ENCODE results near the gene MYPN. TPM values are rescaled to one million over a fixed set of nuclear protein-coding genes. Genes with fewer than 3 reads are reported as not detected.

MYPN gene
- polyA plus RNA-seq, 3 donors, result 0.03 to 0.25 (median 0.11) TPM

DNA sequence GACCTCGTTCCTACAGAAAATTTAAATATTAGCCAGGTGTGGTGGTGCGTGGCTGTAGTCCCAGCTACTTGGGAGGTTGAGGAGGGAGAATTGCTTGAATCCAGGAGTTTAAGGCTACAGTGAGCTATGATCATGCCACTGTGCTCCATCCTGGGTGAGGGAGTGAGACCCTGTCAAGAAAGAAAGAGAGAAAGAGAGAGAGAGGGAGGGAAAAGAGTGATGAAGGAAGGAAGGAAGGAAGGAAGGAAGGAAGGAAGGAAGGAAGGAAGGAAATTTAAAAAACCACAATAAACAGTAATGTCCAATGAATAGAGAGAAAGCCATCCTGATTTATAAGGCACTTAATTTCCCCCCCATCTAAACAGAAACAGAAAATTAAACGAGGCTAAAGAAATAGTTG is 9.4 kb downstream of the MYPN start:
- WGBS, 3 donors, result 78 to 84% (median 82%) methylated on average over 3 of the region's 3 CpGs
- H3K27ac ChIP-seq (ENCODE audit: low read depth, low read length), result no peak overlapping the region

DNA sequence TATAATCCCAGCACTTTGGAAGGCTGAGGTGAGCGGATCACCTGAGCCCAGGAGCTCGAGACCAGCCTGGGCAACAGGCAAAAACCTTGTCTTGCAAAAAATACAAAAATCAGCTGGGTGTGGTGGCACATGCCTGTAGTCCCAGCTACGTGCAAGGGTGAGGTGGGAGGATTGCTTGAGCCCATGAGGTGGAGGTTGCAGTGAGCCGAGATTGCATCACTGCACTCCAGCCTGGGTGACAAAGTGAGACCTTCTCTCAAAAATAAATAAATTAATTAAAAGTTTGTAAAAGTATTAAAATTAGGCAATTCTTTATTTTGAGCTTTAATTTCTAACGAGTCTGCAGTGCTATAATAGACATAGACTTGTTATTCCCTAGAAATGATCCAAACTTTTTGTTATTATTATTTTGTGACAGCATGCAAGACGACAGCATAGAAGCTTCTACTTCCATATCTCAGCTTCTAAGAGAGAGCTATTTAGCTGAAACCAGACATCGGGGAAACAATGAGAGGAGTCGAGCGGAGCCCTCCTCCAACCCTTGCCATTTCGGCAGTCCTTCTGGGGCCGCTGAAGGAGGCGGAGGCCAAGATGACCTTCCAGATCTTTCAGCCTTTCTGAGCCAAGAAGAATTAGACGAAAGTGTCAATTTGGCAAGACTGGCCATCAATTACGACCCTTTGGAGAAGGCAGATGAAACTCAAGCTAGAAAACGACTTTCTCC is 11.9 kb downstream of the MYPN start:
- H3K27ac ChIP-seq (ENCODE audit: low read depth, low read length), result no peak overlapping the region
- 66 to 88% (median 75%) methylated on average over 15 of the region's 15 CpGs for WGBS, 3 donors

DNA sequence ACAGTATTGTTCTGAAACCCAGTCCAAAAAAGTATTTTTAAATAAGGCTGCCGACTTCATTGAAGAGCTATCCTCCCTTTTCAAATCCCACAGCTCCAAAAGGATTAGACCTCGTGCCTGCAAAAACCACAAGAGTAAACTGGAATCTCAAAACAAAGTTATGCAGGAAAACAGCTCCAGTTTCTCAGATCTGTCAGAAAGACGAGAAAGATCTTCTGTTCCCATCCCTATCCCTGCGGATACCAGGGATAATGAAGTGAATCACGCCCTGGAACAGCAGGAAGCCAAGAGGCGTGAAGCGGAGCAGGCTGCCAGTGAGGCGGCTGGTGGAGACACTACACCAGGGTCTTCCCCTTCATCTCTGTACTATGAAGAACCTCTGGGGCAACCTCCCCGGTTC is 12.6 kb downstream of the MYPN start:
- H3K27ac ChIP-seq (ENCODE audit: low read depth, low read length), result no peak overlapping the region
- WGBS, 3 donors, result 64 to 84% (median 71%) methylated on average over 9 of the region's 9 CpGs

DNA sequence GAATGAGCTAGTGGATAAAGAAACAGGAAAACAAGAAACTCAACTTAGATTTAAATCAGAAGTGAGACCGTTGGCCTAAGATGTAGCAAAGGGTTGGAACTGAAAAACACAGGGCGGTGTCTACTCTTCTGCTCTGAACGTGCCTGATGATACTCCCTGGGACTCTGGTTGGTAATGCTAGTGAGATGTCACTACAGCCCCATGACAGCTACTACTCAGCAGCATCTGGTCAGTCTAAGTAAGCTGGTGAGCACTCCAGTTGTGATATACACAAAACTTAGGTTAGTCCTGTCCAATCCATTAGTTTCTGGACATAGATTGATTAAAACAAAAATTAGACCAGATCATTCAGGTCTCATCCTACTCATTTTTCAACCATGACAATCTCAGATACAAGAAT is 15.4 kb downstream of the MYPN start:
- H3K27ac ChIP-seq (ENCODE audit: low read depth, low read length), result no peak overlapping the region
- 73 to 93% (median 83%) methylated on average over 3 of the region's 3 CpGs for WGBS, 3 donors

DNA sequence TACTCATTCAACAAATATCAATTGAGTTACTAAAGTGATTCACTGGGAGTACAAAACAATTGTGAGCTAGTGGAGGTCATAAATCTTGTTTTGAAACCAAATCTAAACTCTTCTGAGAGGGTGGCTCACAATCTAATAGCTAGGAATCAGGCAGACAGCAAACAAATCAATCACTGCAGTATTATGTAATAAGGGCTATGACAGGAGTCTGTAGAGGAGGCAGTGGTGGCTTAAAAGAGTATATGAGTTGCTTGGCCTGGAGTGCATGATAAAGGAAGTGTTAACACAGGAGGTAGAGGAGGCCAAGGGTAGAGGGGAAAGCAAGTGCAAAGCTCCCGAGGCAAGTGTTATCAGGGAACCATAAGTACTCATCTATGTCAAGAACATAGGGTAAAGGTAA is 16.5 kb downstream of the MYPN start:
- WGBS, 3 donors, result 25 to 59% (median 58%) methylated on average over 1 of the region's 1 CpG
- no peak overlapping the region for H3K27ac ChIP-seq (ENCODE audit: low read depth, low read length)

DNA sequence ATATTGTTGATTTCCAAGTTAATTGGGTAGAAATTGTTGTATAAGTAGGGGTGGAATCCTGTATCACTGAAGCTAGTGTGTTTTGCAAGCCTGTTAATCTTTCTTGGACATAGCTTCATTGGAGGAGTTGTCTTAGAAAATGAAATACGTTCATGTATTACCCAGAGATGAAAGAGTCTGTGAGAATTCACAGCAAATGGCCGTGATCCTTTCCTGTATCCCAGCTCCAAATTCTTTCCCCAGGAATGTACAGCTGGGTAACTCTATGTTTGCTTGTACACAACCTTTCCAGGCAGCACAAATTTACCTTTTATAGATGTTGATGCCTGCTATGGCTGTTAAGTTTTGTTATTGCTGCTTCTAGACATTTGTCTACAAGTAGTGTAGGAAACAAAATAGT is 18.7 kb downstream of the MYPN start:
- no peak overlapping the region for H3K27ac ChIP-seq (ENCODE audit: low read depth, low read length)

DNA sequence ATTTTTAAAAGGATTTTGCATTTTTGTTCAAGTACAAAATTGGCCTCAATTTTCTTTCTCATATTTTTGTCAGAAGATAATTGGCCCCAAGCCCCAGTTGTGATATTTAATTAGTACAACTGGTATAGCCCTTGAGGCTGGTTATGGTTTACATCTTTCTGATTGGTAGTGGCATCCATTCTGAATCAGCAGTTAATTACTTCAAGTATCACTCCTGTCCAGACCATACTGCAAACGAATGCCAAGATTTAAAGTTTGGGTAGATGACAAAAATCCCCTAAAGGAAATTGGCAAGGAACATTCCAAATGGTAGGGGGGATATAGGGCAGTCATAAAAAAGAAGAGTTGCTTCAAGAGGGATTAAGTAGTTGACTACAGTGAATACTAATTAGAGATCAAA is 23.1 kb downstream of the MYPN start:
- no peak overlapping the region for H3K27ac ChIP-seq (ENCODE audit: low read depth, low read length)
- WGBS, 3 donors, result 0 to 86% (median 0%) methylated on average over 1 of the region's 1 CpG

More for the DNA sequence above, 18.7 kb downstream of the MYPN start:
- 40 to 49% (median 45%) methylated on average over 2 of the region's 2 CpGs for WGBS, 3 donors

DNA sequence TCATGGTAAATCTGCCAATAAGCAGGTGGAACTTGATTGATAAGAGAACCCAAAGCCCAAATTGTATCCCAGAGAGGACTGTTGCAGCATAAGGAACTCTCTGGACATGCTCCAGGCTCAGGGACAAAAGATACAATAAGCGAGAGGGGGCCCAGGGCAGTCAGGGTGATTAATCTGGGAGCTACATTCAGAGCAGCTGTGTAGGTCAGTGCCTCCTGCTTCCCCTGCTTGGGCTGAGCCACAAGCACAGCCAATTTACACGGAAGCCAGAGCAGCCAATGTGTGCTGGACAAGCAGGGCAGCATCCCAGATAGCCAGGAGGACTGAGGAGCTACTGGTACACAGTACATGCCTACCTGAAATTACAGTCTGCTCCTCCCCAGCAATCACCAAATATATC is 24.2 kb downstream of the MYPN start:
- 57 to 72% (median 64%) methylated on average over 2 of the region's 2 CpGs for WGBS, 3 donors
- no peak overlapping the region for H3K27ac ChIP-seq (ENCODE audit: low read depth, low read length)

DNA sequence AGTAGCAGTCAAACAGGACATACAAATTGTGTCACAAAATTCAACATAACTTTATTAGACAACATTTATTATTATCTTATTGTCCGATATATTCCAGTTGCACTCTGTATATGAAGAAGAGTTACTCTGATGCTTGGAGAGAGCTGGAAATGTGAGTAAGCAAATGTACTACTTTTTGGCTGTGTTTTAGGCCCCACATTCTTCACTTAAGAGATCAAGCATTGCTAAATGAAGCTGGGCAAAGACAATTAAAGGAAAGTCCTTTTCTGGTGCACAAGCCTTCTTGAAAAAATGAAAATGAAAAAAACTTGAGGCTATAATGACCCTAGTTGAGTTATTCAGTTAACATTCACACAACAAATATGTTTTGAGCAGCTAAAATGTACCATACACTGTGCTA is 26.1 kb downstream of the MYPN start:
- WGBS, 3 donors, result 68 to 89% (median 75%) methylated on average over 1 of the region's 1 CpG
- no peak overlapping the region for H3K27ac ChIP-seq (ENCODE audit: low read depth, low read length)

DNA sequence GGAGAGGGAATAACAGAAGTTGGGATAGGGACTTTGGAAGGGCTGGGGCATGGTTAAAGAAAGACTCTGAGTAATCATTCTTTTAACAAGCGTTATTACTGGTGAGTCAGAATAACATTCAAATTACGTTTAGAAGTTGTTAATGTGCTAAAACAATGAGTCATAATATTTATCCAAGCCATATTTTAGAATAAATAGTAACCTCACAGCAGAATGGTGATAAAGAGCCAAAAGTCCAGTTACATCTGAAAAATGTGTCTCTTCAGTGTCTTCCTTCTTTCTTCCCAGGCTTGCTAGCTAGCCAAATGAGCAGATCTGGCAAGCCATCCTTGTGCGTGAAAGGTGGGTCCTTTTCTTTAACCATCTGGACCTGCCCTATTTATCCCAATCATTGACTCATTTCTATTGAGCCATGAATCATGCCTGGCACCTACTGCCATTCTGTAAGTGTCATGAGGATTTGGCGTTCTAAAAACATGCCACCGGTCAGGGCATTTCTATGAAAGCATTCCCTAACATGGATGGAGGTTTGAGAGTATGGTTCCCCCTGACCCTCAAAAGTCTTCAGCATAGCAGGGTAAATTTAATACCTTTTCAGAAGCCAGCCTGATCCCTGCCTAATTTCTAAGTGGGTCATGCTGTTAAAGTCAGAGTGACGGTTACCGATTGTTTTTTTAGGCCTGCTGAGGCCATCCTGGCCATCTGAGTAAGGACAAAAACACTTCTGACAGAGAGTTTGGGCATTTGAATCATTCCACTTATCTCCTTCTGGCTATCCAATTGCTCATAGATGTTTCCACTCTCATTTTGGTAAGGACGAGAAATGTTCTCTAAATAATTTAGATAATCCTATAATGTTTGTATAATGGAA is 26.9 kb downstream of the MYPN start:
- no peak overlapping the region for H3K27ac ChIP-seq (ENCODE audit: low read depth, low read length)
- 52 to 74% (median 62%) methylated on average over 8 of the region's 8 CpGs for WGBS, 3 donors

DNA sequence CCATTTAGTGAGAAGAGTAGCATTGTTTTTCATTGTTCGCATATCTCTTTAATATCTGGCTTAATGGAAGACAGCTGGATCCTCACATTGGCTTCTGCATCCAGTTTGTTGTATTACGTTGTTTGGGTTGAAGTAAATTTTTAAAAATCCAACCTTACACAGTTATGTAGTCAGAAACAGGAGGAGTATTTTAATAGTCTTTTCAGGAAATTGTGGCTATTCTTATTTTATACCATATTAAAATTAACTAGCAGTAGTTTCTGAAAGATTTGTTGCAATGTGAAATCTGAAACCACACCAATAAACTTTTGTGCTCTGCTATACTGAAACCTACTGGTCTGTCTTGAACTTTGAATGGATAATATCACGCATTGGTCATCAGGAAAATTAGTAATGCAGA is 27.9 kb downstream of the MYPN start:
- 81 to 92% (median 87%) methylated on average over 3 of the region's 3 CpGs for WGBS, 3 donors
- no peak overlapping the region for H3K27ac ChIP-seq (ENCODE audit: low read depth, low read length)

DNA sequence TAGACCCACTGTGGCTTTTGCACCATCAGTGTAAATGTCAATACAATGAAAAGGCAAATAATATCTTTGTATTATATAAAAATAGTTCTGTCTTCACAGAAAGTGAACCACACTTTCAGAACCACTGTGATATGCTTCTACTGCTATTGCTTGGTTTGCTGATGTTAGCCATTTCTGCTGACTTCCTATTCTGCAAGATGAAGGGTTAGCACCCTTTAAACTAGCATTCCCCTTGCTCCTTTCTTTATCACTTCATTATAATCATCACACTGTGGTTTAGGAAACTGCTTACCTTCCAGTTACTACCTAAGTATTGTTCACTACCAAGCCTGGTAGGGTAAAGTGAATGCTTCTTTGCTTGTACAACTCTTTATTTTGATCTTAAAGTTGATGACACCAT is 29.2 kb downstream of the MYPN start:
- no peak overlapping the region for H3K27ac ChIP-seq (ENCODE audit: low read depth, low read length)

DNA sequence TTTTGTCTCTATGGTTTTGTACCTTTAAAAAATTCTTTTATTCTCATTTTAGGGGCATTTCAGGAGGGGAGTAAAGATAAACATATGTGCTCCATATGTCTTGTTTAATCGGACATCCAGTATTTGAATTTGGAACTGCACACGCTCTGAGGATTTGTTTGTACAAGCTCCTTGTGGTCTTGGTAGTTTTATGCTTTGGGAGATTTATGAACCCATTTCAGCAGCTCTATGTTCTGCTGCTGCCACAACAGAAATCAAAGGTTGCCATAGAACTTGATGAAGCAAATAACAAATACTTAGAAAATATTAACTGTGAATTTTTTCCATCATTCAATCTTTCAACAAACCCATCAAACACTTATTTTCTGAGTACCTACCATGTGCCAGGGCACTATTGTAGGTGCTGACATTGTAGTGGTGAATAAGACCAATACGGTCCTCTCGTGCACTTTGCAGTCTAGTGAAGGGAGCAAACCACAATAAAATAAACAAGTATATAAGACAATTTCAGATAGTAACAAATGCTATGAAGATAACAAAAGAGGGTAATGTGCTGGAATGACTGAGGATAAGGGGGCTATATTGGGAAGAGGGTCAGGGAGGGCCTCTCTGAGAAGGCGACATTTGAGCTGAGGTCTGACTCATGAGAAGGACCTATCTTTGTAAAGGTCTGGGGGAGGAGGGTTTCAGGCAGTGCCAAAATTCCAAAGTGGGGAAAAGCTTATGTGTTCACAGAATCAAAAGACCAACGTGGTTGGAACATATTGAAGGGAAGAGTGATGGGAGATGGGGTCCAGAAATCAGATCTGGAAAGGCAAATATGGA is 30.4 kb downstream of the MYPN start:
- 82 to 84% (median 84%) methylated on average over 6 of the region's 6 CpGs for WGBS, 3 donors
- H3K27ac ChIP-seq (ENCODE audit: low read depth, low read length), result no peak overlapping the region

DNA sequence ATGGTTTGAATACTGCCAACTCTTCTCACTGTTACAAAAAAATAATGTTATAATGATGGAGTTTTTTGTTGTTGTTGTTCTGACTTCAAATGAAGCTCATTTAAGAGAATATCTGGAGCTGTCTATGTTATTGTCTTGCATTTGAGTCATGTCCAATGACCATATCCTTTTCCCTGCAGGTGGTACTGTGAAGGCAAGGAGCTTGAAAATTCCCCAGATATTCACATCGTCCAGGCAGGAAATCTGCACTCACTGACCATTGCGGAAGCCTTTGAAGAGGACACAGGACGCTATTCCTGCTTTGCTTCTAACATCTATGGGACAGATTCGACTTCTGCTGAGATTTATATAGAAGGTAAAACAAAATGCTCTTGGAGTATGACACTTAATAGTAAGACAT is 33.5 kb downstream of the MYPN start:
- WGBS, 3 donors, result 72 to 83% (median 77%) methylated on average over 4 of the region's 4 CpGs

DNA sequence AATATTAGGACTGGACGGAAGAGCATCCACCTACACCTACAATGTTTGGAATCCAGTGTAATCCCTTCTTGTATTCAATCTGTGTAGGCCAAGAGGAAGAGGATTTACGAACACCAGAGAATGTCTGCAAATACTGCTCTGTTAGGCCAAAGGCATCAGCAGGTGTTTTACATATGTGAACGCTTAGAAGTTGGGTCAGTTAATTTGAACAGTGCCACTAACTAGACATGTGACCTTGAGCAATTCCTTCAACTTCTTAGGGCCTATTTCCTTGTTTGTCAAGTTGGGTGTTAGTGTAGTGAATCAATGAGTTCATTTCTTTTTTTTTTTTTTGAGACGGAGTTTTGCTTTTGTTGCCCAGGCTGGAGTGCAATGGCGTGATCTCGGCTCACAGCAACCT is 35.4 kb downstream of the MYPN start:
- H3K27ac ChIP-seq (ENCODE audit: low read depth, low read length), result no peak overlapping the region

More for the DNA sequence above, 33.5 kb downstream of the MYPN start:
- no peak overlapping the region for H3K27ac ChIP-seq (ENCODE audit: low read depth, low read length)

DNA sequence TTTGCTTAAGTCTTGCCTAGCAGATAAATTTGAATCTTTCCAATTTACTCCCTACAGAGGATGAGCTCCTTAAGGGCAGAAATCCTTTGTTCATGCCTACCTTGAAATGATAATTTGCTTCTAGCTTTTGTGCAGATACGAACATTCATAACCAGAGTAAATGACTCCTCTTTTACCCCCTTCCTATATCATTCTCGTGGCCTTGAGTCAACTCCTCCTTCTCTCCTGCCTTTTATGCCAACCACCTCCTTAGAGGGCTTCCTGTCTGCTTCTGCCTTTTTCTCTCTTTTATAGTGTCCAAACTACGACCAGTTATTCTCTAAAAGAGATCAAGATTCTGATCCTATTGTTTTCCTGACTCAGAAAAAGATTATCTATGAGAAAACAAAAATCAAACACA is 36.4 kb downstream of the MYPN start:
- 72 to 78% (median 74%) methylated on average over 3 of the region's 3 CpGs for WGBS, 3 donors
- H3K27ac ChIP-seq (ENCODE audit: low read depth, low read length), result no peak overlapping the region

More for the DNA sequence above, 35.4 kb downstream of the MYPN start:
- 55 to 92% (median 87%) methylated on average over 5 to 6 of the region's 6 CpGs for WGBS, 3 donors

DNA sequence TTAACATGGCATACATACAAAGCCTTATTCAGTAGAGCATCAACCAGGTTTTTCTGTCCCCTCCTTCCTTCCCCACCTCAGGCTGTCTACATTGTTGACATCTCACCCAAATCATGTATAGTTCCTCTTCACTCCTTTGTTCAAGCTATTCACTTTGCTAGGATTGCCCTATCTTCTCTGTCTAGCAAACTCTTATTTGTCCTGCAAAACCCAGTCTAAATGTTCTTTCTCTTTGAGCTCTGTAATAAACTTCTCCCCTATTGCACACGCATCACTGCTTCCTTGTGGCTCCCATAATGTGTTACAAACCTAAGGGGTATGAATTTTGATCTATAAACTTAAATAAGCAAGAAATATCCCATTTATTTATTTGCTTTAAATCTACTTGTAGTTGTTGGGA is 36.8 kb downstream of the MYPN start:
- whole genome bisulfite sequencing, 3 donors, result 87 to 97% (median 95%) methylated on average over 1 of the region's 1 CpG
- no peak overlapping the region for H3K27ac ChIP-seq (ENCODE audit: low read depth, low read length)

DNA sequence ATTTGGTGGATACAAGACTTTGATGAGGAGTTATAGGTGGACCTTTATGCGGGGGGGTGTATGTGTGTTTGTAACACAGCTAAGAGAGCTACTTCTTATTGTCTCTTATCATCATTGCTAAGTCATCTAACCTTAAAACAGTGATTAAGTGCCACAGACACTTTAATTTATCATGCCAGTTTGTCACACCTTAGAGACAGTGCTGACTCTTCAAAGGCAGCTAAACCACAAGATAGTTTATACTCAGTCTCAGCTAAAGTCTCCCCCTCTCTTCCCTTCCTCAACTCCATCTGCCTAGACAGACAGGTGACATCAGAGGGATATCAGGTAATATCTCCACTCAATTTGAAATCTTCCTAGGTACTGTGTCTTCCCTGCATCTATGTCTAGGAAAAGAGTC is 42.2 kb downstream of the MYPN start:
- 89 to 100% (median 94%) methylated on average over 1 of the region's 1 CpG for WGBS, 3 donors
- H3K27ac ChIP-seq (ENCODE audit: low read depth, low read length), result no peak overlapping the region
